Bone marrow (tissue), 2 donors: ENCODE measurements around the gene HECTD4.
"Not testable (repeated sequence)": the region's sequence is repeated elsewhere in the genome, so short reads cannot be mapped to it uniquely, and the experiment has no call there.

Source experiments
- DNase-seq, 2 donors: peaks; one replicate each; lab custom pipeline; 2025; lab: John Stamatoyannopoulos, UW

The HECTD4 gene

GRCh38 chr12:112116232-112117060, 265.8 kb downstream of the HECTD4 start:
- DNase-seq: peak in 1 of 2 donors; percentile 67

- DNase-seq: no peak
These were observed 266.8 kb downstream of the HECTD4 start for GRCh38 chr12:112115259-112116045.

DNA sequence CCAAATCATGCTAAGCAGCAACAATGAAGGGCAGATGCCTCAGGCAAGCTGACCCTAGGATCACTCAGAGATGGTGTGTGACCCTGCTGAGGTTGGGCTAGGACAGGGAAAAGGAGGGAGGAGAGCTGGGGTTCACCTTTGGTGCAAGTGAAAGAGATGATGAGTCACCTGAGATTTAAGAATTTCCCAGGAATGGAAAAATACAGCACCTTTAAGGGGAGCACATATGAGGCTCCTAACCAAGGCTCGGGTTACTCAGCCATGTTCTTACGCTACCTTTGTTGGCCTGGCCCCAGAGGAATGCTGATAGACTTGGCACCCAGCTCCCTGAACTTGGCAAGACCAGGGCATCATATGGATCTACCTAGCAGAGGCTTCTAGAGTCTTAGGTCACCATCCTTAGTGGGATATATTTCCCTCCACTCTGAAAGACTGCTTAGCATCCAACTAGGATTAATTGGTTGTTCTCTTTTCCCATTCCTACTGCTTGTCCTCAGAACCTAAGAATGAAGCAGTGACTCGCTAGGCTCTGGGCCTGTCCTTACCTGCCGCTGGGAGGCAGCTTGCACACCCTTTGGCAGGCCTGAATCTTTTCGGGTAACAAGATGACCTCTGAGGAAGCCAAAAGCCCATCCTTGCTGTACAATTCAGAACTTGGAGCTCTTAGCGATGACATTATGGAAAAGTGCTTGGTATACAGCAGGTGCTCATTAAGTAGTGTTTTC, 269.7 kb downstream of the HECTD4 start:
- DNase-seq: no peak

DNA sequence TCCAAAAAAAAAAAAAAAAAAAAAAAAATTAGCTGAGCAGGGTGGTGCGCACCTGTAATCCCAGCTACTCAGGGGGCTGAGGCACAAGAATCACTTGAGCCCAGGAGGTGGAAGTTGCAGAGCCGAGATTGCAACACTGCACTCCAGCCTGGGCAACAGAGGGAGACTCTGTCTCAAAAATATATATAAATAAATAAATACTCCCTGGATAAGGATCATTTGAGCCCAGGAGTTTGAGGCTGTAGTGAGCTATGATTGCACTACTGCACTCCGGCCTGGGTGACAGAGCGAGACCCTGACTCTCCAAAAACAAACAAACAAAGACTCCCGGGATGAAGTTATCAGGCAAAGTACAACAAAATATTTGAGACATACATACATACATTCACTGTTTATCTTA, 270.3 kb downstream of the HECTD4 start:
- no peak for DNase-seq

GRCh38 chr12:112110787-112111662, 271.2 kb downstream of the HECTD4 start:
- not testable (repeated sequence) for DNase-seq
